K562 (cell line): ENCODE measurements around the gene PRDM16. TPM values are rescaled to one million over a fixed set of nuclear protein-coding genes. Genes with fewer than 3 reads are reported as not detected.
A peak's percentile ranks its signal among the peaks of the same experiment; 100 is the strongest.

Experiments
- ATAC-seq: fragments of 200-7000 bp; cut with Tn5 transposase; 3 replicates; pipeline ENCODE4 v1.9.1; 2020; ENCODE audit warnings: moderate library complexity
- BruUV-seq: library from RNA; stranded (reverse); fragments of 400-500 nt; replicated peaks from 2 replicates; lab custom pipeline; 2021; lab: Mats Ljungman, UMichigan
- CTCF ChIA-PET: fragments of 300-600 bp; formaldehyde crosslinking; extraction: SDS; loops from one replicate; lab custom pipeline; 2021; ENCODE audit warnings: low intra/inter-chr PET ratio; lab: Yijun Ruan, JAX
- POLR2A ChIA-PET: fragments of 300-600, 350-650 bp; sonication (Branson Sonifier 250); formaldehyde crosslinking; extraction: SDS; loops from one replicate; lab custom pipeline; 2021; ENCODE audit warnings: antibody characterized with exemption, inconsistent platforms; lab: Yijun Ruan, JAX
- DNase-seq, 4 experiments: peaks; one replicate each; pipeline versions ENCODE4 v3.0.0 to v3.0.0-alpha.2; 2011 to 2018; ENCODE audit warnings: low spot score in 3 of 4, mixed read lengths in 3 of 4; ENCODE audit errors: extremely low read depth in 1 of 4
- FAIRE-seq: peaks from 2 replicates; lab custom pipeline; 2011; peaks lifted over from hg19 to GRCh38; lab: Jason Lieb, UNC
- H2AFZ ChIP-seq: 2 replicates; pipeline ENCODE4 v1.6.0; 2011; ENCODE audit warnings: low read depth, low read length, control low read depth, inconsistent platforms
- H3K27ac ChIP-seq: fragments of 200-600 bp; 3 replicates; pipeline ENCODE4 v1.8.0; 2011; ENCODE audit warnings: low read depth, mild to moderate bottlenecking, control low read depth, inconsistent platforms, low read length, moderate library complexity, mixed read lengths; ENCODE audit errors: extremely low read depth
- H3K27me3 ChIP-seq, 2 experiments: fragments of 300-600 bp in 1 of 2; 2 replicates in 1 of 2; 3 replicates in 1 of 2; pipeline versions ENCODE4 v1.6.0 to v1.8.0; 2011; ENCODE audit warnings: inconsistent platforms in 2 of 2, low read length in 2 of 2, mild to moderate bottlenecking in 1 of 2, mixed read lengths in 1 of 2, moderate library complexity in 1 of 2; ENCODE audit not compliant: control insufficient read depth in 2 of 2, insufficient read depth in 2 of 2
- H3K36me3 ChIP-seq: fragments of 300-600 bp; 3 replicates; pipeline ENCODE4 v1.8.0; 2011; ENCODE audit warnings: mild to moderate bottlenecking, low read length, inconsistent platforms; ENCODE audit not compliant: control insufficient read depth, insufficient read depth
- H3K4me1 ChIP-seq, 2 experiments: fragments of 200-600 bp in 1 of 2; replicated peaks in 1 of 2; 2 replicates in 1 of 2; 3 replicates in 1 of 2; pipeline versions ENCODE4 v1.5.1 to v1.8.0; 2011; ENCODE audit warnings: inconsistent platforms in 2 of 2, low read length in 2 of 2, mild to moderate bottlenecking in 1 of 2, mixed read lengths in 1 of 2, moderate library complexity in 1 of 2; ENCODE audit not compliant: control insufficient read depth in 2 of 2, insufficient read depth in 2 of 2
- H3K4me2 ChIP-seq: 2 replicates; pipeline ENCODE4 v1.6.1; 2011; ENCODE audit warnings: low read length, control low read depth, inconsistent platforms, mixed read lengths; ENCODE audit not compliant: insufficient read depth
- H3K4me3 ChIP-seq: fragments of 200-600 bp; sonication (generic), shearing (Covaris generic); 2 replicates; pipeline ENCODE4 v1.5.1; 2016; ENCODE audit warnings: control low read depth, inconsistent platforms
- H3K79me2 ChIP-seq: fragments of 200-600 bp; 3 replicates; pipeline ENCODE4 v1.8.0; 2011; ENCODE audit warnings: low read length, inconsistent platforms; ENCODE audit not compliant: control insufficient read depth, insufficient read depth
- H3K9ac ChIP-seq, 2 experiments: 2 replicates each; pipeline versions ENCODE4 v1.6.0 to v1.6.1; 2011; ENCODE audit warnings: low read depth in 2 of 2, low read length in 2 of 2, control low read depth in 1 of 2, inconsistent platforms in 1 of 2, mild to moderate bottlenecking in 1 of 2, mixed read lengths in 1 of 2; ENCODE audit not compliant: insufficient read depth in 1 of 2
- H3K9me1 ChIP-seq: one replicate; pipeline ENCODE4 v1.6.0; 2011; ENCODE audit warnings: inconsistent platforms, mild to moderate bottlenecking, low read length, moderate library complexity; ENCODE audit not compliant: control insufficient read depth, insufficient read depth
- H3K9me3 ChIP-seq: replicated peaks from 2 replicates; pipeline ENCODE4 v1.5.1; 2011; ENCODE audit warnings: low read depth, low read length, inconsistent platforms; ENCODE audit not compliant: control insufficient read depth, insufficient read depth
- H4K20me1 ChIP-seq: replicated peaks from 2 replicates; pipeline ENCODE4 v1.6.1; 2011; ENCODE audit warnings: low read length, inconsistent platforms, mixed read lengths; ENCODE audit not compliant: control insufficient read depth, insufficient read depth
- ARHGAP35 ChIP-seq: fragments of 450-650 bp; IDR thresholded peaks from 2 replicates; pipeline ENCODE4 v1.6.1; 2018; ENCODE audit not compliant: partially characterized antibody
- CHCHD3 ChIP-seq: fragments of 250-450 bp; sonication (Bioruptor Pico); IDR thresholded peaks from 2 replicates; pipeline ENCODE4 v2.1.2; 2022; ENCODE audit warnings: mild to moderate bottlenecking
- DDX20 ChIP-seq: fragments of 450-650 bp; IDR thresholded peaks from 2 replicates; pipeline ENCODE4 v1.6.1; 2016; ENCODE audit warnings: missing genetic modification characterization, low read depth, mild to moderate bottlenecking, missing compliant biosample characterization, moderate library complexity
- KLF1 ChIP-seq: fragments of 450-650 bp; IDR thresholded peaks from 2 replicates; pipeline ENCODE4 v1.6.1; 2016; ENCODE audit warnings: missing genetic modification characterization, missing compliant biosample characterization
- NFATC3 ChIP-seq: fragments of 450-650 bp; IDR thresholded peaks from 2 replicates; pipeline ENCODE4 v1.6.1; 2017; ENCODE audit warnings: mild to moderate bottlenecking
- SLC30A9 ChIP-seq: fragments of 250-450 bp; sonication (Bioruptor Pico); IDR thresholded peaks from 2 replicates; pipeline ENCODE4 v1.8.0; 2022; ENCODE audit warnings: mild to moderate bottlenecking, moderate library complexity
- SNIP1 ChIP-seq: fragments of 450-650 bp; IDR thresholded peaks from 2 replicates; pipeline ENCODE4 v1.7.1; 2017; ENCODE audit warnings: low read depth, mild to moderate bottlenecking
- ZMIZ1 ChIP-seq, 2 experiments: fragments of 150-350 bp in 1 of 2; IDR thresholded peaks; 2 replicates each; pipeline ENCODE4 v1.6.1; 2012 to 2016; ENCODE audit warnings: low read depth in 2 of 2, low read length in 2 of 2, mild to moderate bottlenecking in 1 of 2, moderate library complexity in 1 of 2
- ZNF830 ChIP-seq: fragments of 250-450 bp; sonication (Bioruptor Pico); IDR thresholded peaks from 2 replicates; pipeline ENCODE4 v1.5.0; 2021; ENCODE audit warnings: mild to moderate bottlenecking
- WGBS: fragments of 100-300 bp; shearing (Covaris generic); methylation state at CpG from one replicate; pipeline ENCODE4 v1.1.6; 2016; ENCODE audit warnings: low coverage, mixed read lengths; ENCODE audit not compliant: insufficient coverage; ENCODE audit errors: missing lambda C conversion rate; 5-methylcytosine and 5-hydroxymethylcytosine counted together
- in situ Hi-C: fragments of 300-500 bp; cut with MboI; formaldehyde crosslinking; loops from 4 replicates; pipeline ENCODE4 v1.15.0; 2018; ENCODE audit warnings: inconsistent platforms, mixed read lengths
- intact Hi-C: fragments of 100-400 bp; cut with micrococcal nuclease; formaldehyde crosslinking; loops from 2 replicates; pipeline ENCODE4 v1.14.2; 2022
- polyA plus RNA-seq, 8 experiments: library from polyadenylated mRNA; depleted of rRNA in 4 of 8; stranded (reverse) in 5 of 8; unstranded in 3 of 8; fragments of >200 nt; fragmentation: Nextera tagmentation in 2 of 8; fragmentation: Illumina TruSeq in 1 of 8; extraction: Ambion mirVana in 2 of 8; extraction: Trizol in 1 of 8; gene quantifications; 2 replicates each; pipeline versions ENCODE4 v1.2.1 to v1.2.3, GENCODE V29; 2011 to 2014; ENCODE audit warnings: inconsistent platforms in 1 of 8, missing spikeins in 1 of 8
- total RNA-seq, 7 experiments: library from RNA; depleted of rRNA in 6 of 7; stranded (reverse); fragments of >200 nt in 6 of 7; fragmentation: Illumina TruSeq in 2 of 7; extraction: Trizol in 2 of 7; gene quantifications; 2 replicates each; pipeline versions ENCODE4 v1.2.1 to v1.2.3, GENCODE V29; 2011 to 2021; ENCODE audit warnings: low replicate concordance in 1 of 7
- TF ChIP-seq, protein P1 (sequence below), 2 experiments: fragments of 450-650 bp; IDR thresholded peaks; 2 replicates each; pipeline ENCODE4 v1.6.1; 2016; ENCODE audit warnings: mild to moderate bottlenecking in 2 of 2, borderline replicate concordance in 1 of 2, low read depth in 1 of 2, moderate library complexity in 1 of 2

Gene PRDM16
- total and polyA plus RNA-seq, 9 of the 15 experiments (the other 6 are each of a cell fraction or from before 2014, with no cell fraction given) = 0.10 to 0.27 TPM; not detected in 7

GRCh38 chr1:3130268-3130667 lies 61.3 kb downstream of the PRDM16 start (continued):
- TF ChIP-seq ZMIZ1 (IDR thresholded peaks at IDR 0.05; ENCODE audit: low read depth in 2 of 2, low read length in 2 of 2) = no peak
- TF ChIP-seq, all 486 proteins: peak for 1

- ATAC-seq = no peak
- Histone ChIP-seq H3K9me1 (peaks cover 3% of the 10 kb centered on the region), H3K4me3 (no peak overlapping the region), H3K4me2 (no peak overlapping the region), H3K4me1 (no peaks in the 10 kb centered on the region; a peak in 2 of 5 replicates), H3K27ac (no peak overlapping the region), H2AFZ (no peak overlapping the region), H4K20me1 (peaks cover 18% of the 10 kb centered on the region), H3K36me3 (no peaks in the 10 kb centered on the region), H3K27me3 (peaks cover 41 to 90% of the 10 kb centered on the region in 2 experiments; a peak in 4 of 5 replicates), H3K9ac (0 out of 4 replicates have a peak overlapping the region, but pooled peaks of 1 of the 2 experiments have one; percentile 26), H3K9me3 (no peaks in the 10 kb centered on the region), H3K79me2 (no peaks in the 10 kb centered on the region)
- CTCF ChIA-PET = no interaction called here
- WGBS = 2% methylated on average over 12 of the region's 12 CpGs
- intact Hi-C loops (no loop called here), in situ Hi-C loops (no loop called here)
- no peak for FAIRE-seq
- no peak for DNase-seq
- BruUV-seq = no TSS peak
- POLR2A ChIA-PET = no interaction called here
- TF ChIP-seq ARHGAP35 = no peak
- TF ChIP-seq KLF1 (tag) = no peak
- TF ChIP-seq ZNF830 = no peak
- no peak for TF ChIP-seq SLC30A9 (CRISPR knock-in tag)
- no peak for TF ChIP-seq CHCHD3 (CRISPR knock-in tag)
- TF ChIP-seq, protein P1, sequence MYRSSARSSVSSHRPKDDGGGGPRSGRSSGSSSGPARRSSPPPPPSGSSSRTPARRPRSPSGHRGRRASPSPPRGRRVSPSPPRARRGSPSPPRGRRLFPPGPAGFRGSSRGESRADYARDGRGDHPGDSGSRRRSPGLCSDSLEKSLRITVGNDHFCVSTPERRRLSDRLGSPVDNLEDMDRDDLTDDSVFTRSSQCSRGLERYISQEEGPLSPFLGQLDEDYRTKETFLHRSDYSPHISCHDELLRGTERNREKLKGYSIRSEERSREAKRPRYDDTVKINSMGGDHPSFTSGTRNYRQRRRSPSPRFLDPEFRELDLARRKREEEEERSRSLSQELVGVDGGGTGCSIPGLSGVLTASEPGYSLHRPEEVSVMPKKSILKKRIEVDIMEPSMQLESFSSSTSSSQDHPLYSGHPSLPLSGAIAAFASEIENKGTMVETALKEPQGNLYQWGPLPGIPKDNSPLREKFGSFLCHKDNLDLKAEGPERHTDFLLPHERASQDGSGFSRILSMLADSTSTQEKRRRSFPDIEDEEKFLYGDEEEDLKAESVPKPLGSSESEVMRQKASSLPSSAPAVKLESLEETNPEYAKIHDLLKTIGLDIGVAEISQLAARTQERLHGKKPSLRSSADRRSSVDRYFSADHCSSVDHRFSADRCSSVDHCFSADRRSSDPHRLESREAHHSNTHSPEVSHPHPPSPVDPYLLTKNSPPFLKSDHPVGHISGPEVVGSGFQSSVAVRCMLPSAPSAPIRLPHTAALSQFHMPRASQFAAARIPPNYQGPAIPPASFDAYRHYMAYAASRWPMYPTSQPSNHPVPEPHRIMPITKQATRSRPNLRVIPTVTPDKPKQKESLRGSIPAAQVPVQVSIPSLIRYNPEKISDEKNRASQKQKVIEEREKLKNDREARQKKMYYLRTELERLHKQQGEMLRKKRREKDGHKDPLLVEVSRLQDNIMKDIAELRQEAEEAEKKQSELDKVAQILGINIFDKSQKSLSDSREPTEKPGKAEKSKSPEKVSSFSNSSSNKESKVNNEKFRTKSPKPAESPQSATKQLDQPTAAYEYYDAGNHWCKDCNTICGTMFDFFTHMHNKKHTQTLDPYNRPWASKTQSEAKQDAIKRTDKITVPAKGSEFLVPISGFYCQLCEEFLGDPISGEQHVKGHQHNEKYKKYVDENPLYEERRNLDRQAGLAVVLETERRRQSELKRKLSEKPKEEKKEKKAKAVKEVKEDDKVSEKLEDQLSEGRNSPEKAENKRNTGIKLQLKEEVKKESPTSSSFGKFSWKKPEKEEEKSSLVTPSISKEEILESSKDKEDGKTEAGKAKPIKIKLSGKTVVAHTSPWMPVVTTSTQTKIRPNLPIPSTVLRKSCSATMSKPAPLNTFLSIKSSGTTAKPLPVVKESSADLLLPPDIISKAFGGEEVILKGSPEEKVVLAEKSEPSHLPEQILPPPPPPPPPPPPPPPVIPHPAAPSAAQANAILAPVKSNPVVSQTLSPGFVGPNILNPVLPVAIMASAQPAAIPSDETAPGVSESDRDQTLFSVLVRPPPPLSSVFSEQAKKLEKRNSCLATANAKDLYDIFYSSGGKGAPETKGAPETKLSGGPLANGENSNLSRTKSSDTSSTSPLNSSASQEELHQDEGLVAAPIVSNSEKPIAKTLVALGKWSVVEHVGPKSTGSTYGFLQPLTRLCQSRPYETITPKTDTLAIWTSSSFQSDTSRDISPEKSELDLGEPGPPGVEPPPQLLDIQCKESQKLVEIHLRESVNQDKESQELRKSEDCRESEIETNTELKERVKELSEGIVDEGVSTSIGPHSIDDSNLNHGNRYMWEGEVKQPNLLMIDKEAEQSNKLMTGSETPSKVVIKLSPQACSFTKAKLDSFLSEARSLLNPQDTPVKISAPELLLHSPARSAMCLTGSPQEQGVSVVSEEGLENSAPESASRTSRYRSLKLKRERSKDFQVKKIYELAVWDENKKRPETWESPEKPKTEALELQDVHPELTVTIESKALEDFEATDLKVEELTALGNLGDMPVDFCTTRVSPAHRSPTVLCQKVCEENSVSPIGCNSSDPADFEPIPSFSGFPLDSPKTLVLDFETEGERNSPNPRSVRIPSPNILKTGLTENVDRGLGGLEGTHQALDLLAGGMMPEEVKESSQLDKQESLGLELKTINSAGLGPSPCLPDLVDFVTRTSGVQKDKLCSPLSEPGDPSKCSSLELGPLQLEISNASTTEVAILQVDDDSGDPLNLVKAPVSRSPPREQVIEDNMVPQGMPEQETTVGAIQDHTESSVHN (IDR thresholded peaks at IDR 0.05; ENCODE audit: borderline replicate concordance in 1 of 2, low read depth in 1 of 2) = no peak
- no peak for TF ChIP-seq DDX20 (tag)
- no peak for TF ChIP-seq NFATC3
- TF ChIP-seq SNIP1 = no peak
Observed at GRCh38 chr1:3132660-3133059, 63.7 kb downstream of the PRDM16 start.
